Stimulated activated naive CD8-positive, alpha-beta T cell treated with anti-CD3 and anti-CD28 coated beads, Interleukin-15, amount 100 ng/mL, for 72 hours (primary cell): Measurements from ENCODE around the gene SPATA6.
"Not testable (repeated sequence)": the region's sequence is repeated elsewhere in the genome, so short reads cannot be mapped to it uniquely, and the experiment has no call there.

ENCODE experiments used
- ATAC-seq: fragments of 150-1000 bp; cut with Tn5 transposase; 2 replicates; pipeline ENCODE4 v1.10.0; 2021; ENCODE audit warnings: mild to moderate bottlenecking, moderate library complexity
- DNase-seq, 2 donors: peaks; one replicate each; pipeline ENCODE4 v3.0.0; 2021 to 2022
- H3K27ac Mint-ChIP-seq, 2 donors: one replicate each; pipeline ENCODE4 v1.8.0; 2022; ENCODE audit warnings: mild to moderate bottlenecking in 2 of 2, mixed read lengths in 2 of 2, moderate library complexity in 2 of 2
- H3K27me3 Mint-ChIP-seq: one replicate; pipeline ENCODE4 v1.8.0; 2022; ENCODE audit warnings: mixed read lengths
- H3K4me1 Mint-ChIP-seq: one replicate; pipeline ENCODE4 v1.8.0; 2022; ENCODE audit warnings: mild to moderate bottlenecking, mixed read lengths
- H3K4me3 Mint-ChIP-seq, 2 donors: one replicate each; pipeline ENCODE4 v1.8.0; 2022; ENCODE audit warnings: mild to moderate bottlenecking in 2 of 2, mixed read lengths in 2 of 2, moderate library complexity in 1 of 2
- H3K9me3 Mint-ChIP-seq, 2 donors: one replicate each; pipeline ENCODE4 v1.8.0; 2022; ENCODE audit warnings: mixed read lengths in 2 of 2

Gene SPATA6

DNA sequence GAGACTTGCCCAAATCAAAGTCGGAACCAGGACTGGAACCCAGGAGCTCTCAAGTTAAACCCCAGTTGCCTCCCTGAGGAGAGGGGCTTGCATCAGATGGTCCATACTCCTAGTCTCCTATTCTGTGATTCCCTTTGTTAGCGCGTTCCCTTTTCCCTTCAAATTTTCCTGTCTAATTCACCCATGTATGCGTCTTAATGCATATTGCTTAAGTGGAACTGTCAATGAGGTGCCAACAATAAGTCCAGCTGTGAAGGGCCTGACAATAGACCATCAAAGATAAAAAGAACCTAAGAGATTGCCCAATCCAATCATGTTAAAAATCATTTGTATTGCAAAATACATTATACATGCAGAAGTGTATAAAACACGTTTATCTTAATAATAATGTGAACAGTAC is 634 bp upstream of the SPATA6 start:
- DNase-seq (no peak), ATAC-seq (no peak)
- peak overlapping the region; percentile 71 to 75 for H3K27ac Mint-ChIP-seq
- H3K4me1 Mint-ChIP-seq, result peaks cover 28% of the 10 kb centered on the region
- peak overlapping the region; percentile 92 to 98 for H3K4me3 Mint-ChIP-seq
- H3K27me3 Mint-ChIP-seq, result no peaks in the 10 kb centered on the region
- H3K9me3 Mint-ChIP-seq, result no peaks in the 10 kb centered on the region

DNA sequence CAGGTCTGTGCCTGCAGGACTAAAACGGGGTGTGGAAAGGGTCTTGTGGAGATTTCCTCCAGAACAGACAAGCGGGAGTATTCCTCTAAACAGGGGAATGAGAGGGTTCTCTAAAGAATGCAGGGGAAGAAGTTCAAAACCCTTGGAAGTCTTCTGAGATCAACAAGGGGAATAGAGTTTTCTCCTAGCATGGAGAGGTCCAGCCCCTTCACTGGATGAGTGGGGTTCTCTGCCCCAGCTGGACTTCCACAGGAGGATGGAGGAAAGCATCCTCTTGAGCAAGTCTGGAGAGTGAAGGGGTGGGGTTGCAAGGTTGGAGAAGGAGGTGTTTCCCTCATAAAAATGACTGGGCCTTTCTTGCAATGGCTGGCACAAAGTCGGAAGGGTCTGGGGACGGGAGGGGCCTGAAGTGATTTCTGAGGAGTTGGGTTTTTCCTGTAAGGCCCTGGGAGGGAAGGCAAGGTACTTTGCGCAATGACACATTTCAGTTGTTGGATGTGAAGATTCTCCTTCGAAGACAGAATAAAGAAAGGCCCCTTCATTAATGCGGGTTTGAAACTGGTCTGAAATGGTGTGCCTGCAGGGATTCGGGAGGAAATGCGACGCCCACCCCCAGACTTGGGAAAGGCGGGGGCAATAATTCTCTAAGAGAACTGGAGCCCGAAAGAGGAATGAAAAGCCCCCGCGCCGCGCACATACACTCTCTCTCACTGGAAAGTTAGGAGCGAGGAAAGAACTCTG is 884 bp downstream of the SPATA6 start:
- H3K4me3 Mint-ChIP-seq, result peak overlapping the region; percentile 92 to 98

DNA sequence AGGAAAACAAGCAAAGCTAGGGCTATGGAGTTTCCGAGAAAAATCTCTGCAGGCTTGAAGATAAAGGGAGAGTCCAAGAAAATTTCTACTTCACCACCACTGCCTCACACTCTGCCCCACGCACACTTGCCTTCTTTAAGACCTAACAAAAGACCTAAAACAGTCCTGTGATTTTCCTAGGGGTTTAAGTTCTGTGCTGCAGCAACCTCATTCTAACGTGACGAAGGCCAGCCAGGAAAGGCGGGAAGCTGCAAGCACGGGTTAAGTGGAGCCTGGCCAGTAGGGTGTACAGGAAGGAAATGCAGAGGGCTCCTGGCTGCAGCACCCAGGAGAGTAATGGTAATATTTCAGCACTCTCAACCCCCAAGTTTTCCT is 1.5 kb downstream of the SPATA6 start:
- peak overlapping the region; percentile 92 to 98 for H3K4me3 Mint-ChIP-seq
- no peak overlapping the region for H3K27ac Mint-ChIP-seq
- no peak for DNase-seq
- H3K9me3 Mint-ChIP-seq, result no peaks in the 10 kb centered on the region
- H3K27me3 Mint-ChIP-seq, result no peaks in the 10 kb centered on the region
- H3K4me1 Mint-ChIP-seq, result peaks cover 28% of the 10 kb centered on the region
- no peak for ATAC-seq

More for the DNA sequence above, 884 bp downstream of the SPATA6 start:
- peaks cover 28% of the 10 kb centered on the region for H3K4me1 Mint-ChIP-seq
- peak overlapping the region; percentile 84 to 96 for H3K27ac Mint-ChIP-seq
- ATAC-seq (no peak), DNase-seq (no peak)
- H3K27me3 Mint-ChIP-seq, result no peaks in the 10 kb centered on the region
- no peaks in the 10 kb centered on the region for H3K9me3 Mint-ChIP-seq

DNA sequence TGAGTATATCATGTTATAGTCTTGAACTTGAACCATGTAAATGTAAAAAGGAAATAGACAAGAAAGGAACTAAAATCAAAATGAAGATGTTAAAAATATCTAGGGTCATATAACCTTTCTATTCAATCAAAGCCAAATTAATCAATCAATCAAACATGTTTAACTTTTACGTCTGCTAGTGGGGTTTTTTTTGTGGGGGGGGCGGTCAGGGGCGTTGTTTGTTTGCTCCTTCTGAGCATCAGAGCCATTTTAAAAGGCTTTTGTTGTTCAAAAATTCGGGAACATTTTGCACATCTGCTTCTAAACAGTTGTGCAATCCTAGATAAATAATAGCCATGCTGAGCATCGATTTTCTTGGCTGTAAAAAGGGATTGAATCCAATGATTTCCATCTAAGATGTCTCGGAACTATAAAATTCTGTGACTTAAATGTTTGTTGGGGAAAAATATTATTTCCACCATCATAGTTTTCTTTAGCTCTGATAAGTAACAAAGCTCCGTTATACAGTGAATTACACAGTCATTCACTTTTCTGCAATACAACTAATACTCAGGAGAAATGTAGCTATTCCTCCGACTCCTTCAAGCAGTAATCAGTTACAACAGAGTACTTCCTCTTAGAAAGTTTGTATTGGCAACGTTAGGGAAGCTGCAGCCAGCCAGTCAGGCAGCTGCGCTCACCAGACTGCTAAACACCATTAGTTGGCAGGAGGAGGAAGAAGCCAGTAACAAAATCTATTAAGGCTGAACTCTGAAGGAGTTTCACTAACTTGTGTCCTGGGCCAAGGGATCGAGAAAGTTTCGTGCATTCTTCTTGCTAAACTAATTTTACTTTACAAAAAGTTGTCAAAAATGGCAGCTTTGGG is 2.2 kb downstream of the SPATA6 start:
- peaks cover 28% of the 10 kb centered on the region for H3K4me1 Mint-ChIP-seq
- ATAC-seq, result no peak
- H3K27me3 Mint-ChIP-seq, result no peaks in the 10 kb centered on the region
- peak overlapping the region in 1 of 2 donors; percentile 92 for H3K4me3 Mint-ChIP-seq
- no peak for DNase-seq
- H3K9me3 Mint-ChIP-seq, result no peaks in the 10 kb centered on the region
- no peak overlapping the region for H3K27ac Mint-ChIP-seq

DNA sequence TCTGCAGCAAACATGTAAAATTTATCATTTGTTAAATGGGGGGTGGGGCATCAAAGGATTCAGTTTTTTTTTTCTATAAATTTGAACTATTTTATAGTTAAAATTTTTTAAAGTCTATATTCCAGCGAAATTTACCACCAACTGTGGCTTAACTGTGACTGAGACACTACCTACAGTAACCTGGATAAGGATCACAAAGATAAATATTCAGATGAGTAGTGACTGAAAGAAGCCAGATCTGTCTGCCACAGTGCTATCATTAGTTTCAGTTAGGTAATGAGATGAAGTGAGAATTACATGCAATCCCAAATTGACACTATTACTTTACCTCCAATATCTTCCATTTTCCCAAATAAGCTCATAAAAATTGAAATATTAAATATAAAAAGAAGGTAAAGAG is 5.4 kb downstream of the SPATA6 start:
- no peaks in the 10 kb centered on the region for H3K9me3 Mint-ChIP-seq
- H3K4me1 Mint-ChIP-seq, result peaks cover 17% of the 10 kb centered on the region
- ATAC-seq (no peak), DNase-seq (no peak)
- H3K4me3 Mint-ChIP-seq, result no peak overlapping the region
- no peak overlapping the region for H3K27ac Mint-ChIP-seq
- no peaks in the 10 kb centered on the region for H3K27me3 Mint-ChIP-seq

DNA sequence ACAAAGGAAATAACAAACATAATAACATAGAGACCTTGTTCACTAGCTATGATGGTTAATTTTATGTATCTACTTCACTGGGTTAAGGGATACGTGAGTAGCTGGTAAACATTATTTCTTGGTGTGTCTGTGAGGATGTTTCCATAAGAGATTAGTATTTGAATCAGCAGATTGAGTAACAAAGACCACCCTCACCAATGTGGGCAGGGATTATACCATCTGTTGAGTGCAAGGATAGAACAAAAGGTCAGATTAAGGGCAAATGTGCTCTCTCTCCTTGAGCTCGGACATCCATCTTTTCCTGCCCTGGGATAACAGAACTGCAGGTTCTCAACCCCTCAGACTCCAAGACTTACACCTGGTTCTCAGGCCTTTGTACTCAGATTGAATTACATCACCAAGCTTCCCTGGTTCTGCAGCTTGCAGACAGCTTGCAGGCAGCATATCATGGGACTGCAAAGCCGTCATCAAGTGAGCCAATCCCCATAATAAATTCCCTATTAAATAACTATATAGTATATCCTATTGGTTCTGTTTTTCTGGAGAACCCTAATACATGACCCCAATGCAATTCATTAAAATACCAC is 9.2 kb downstream of the SPATA6 start:
- no peaks in the 10 kb centered on the region for H3K9me3 Mint-ChIP-seq
- DNase-seq (no peak), ATAC-seq (no peak)
- H3K4me1 Mint-ChIP-seq, result no peaks in the 10 kb centered on the region
- no peaks in the 10 kb centered on the region for H3K27me3 Mint-ChIP-seq
- H3K4me3 Mint-ChIP-seq, result no peak overlapping the region
- no peak overlapping the region for H3K27ac Mint-ChIP-seq

DNA sequence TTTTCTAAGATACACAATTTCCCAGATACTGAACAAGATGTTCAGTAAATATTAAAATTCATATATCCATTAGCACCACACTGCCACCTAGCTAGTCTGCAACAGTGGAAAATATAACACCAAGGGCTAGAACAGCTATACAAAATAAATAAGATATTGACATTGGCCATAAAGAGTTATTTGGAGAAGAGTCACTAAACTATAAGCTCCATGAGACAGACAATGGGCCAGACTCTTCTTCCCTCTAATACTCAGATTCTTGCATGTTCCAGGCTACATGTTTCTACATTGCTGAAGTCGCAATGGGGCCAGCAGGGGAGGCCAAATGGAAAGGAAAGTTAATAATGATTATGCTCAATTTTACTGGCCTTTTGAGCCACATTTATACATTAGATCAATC is 21.5 kb downstream of the SPATA6 start:
- Mint-ChIP-seq H3K4me3 (no peak overlapping the region), H3K4me1 (no peaks in the 10 kb centered on the region), H3K9me3 (no peaks in the 10 kb centered on the region), H3K27me3 (no peaks in the 10 kb centered on the region), H3K27ac (no peak overlapping the region)
- no peak for DNase-seq
- no peak for ATAC-seq

DNA sequence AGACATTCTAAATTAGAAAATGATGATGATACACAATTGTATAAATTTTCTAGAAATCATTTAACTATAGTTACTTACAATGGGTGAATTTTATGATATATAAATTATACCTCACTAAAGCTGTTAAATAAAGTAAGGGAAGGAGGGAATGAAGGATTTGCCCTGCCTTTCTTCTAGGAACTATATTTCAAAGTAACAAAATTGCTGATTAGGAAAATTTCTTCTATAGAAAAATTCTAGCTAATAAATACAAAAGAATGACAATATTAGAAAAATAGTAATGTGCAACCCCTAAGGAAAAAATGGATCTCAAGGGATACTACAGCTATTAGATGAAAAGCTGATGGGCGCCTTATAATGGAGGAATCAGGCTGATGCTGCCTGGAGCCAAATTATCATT is 23.1 kb downstream of the SPATA6 start:
- Mint-ChIP-seq H3K4me1 (no peaks in the 10 kb centered on the region), H3K27me3 (no peaks in the 10 kb centered on the region), H3K9me3 (peaks cover 0 to 8% of the 10 kb centered on the region in 2 donors), H3K4me3 (no peak overlapping the region), H3K27ac (no peak overlapping the region)
- ATAC-seq (no peak), DNase-seq (no peak)

DNA sequence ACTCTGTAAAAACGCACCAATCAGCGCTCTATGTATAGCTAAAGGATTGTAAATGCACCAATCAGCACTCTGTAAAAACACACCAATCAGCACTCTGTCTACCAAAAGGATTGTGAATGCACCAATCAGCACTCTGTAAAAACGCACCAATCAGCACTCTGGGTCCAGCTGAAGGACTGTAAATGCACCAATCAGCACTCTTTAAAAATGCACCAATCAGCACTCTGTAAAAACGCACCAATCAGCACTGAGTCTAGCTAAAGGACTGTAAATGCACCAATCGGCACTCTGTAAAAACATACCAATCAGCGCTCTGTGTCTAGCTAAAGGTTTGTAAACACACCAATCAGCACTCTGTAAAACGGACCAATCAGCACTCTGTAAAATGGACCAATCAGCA is 27.8 kb downstream of the SPATA6 start:
- not testable (repeated sequence) for H3K27ac Mint-ChIP-seq, H3K27me3 Mint-ChIP-seq, DNase-seq, H3K4me3 Mint-ChIP-seq, H3K4me1 Mint-ChIP-seq, ATAC-seq
- peaks cover 0 to 19% of the 10 kb centered on the region in 2 donors for H3K9me3 Mint-ChIP-seq

DNA sequence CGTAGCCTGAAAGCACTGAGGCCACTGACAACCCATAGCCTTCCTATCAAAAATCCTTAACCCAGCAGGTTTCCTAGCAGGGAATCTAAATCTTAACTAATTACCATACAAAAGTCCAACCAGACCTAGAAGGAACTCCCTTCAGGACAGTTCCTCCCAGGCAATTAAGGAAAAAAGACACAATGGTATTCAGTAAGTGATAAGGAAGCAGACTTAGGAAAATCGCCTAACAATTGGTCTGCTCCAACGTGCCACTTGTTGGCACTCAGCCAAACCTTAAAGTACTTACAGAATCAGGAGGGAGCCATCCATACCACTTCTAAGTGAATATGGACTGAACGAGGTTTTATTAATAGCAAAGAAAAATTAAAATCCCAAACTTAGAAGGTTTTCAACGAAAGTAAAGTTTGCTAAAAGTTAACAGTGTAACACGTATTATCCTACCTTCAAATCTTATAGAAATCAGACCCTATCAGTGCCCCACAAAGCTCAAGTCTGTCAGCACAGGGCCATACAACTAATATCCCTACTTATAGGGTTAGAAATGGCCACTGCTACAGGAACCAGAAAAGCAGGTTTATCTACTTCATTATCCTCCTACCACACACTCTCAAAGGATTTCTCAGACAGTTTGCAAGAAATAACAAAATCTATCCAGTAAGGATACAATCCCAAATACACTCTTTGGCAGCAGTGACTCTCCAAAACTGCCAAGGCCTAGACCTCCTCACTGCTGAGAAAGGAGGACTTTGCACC is 29.0 kb downstream of the SPATA6 start:
- H3K27ac Mint-ChIP-seq, result no peak overlapping the region
- ATAC-seq (no peak), DNase-seq (no peak)
- no peak overlapping the region for H3K4me3 Mint-ChIP-seq
- H3K27me3 Mint-ChIP-seq, result no peaks in the 10 kb centered on the region
- no peaks in the 10 kb centered on the region for H3K4me1 Mint-ChIP-seq
- H3K9me3 Mint-ChIP-seq, result peaks cover 4 to 19% of the 10 kb centered on the region in 2 donors

DNA sequence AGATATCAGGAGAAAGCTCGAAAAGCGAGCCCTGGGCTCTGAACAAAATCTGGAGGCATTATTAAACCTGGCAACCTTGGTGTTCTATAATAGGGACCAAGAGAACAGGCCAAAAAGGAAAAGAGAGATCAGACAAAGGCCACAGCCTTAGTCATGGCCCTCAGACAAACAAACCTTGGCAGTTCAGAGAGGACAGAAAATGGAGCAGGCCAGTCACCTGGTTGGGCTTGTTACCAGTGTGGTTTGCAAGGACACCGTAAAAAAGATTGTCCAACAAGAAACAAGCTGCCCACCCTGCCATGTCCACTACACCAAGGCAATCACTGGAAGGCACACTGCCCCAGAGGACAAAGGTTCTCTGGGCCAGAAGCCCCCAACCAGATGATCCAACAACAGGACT is 31.2 kb downstream of the SPATA6 start:
- ATAC-seq, H3K27me3 Mint-ChIP-seq: not testable (repeated sequence)
- H3K9me3 Mint-ChIP-seq, result peaks cover 4 to 19% of the 10 kb centered on the region in 2 donors

DNA sequence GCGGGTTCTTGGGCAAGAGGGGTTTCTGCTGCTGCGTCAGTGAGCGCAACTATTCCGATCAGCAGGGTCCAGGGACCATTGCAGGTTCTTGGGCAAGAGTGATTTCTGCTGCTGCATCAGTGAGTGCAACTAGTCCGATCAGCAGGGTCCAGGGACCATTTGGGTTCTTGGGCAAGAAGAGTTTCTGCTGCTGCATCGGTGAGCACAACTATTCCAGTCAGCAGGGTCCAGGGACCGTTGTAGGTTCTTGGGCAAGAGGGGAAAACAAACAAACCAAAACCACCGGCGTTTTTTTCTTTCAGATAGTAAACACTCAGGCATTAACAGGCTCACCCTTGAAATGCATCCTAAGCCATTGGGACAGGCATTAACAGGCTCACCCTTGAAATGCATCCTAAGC is 32.6 kb downstream of the SPATA6 start:
- H3K27me3 Mint-ChIP-seq, result no peaks in the 10 kb centered on the region
- no peaks in the 10 kb centered on the region for H3K4me1 Mint-ChIP-seq
- H3K9me3 Mint-ChIP-seq, result peaks cover 4 to 15% of the 10 kb centered on the region in 2 donors
- DNase-seq, result no peak
- no peak overlapping the region for H3K27ac Mint-ChIP-seq
- H3K4me3 Mint-ChIP-seq, result no peak overlapping the region
- ATAC-seq, result no peak

More for the DNA sequence above, 31.2 kb downstream of the SPATA6 start:
- not testable (repeated sequence) for DNase-seq, H3K4me3 Mint-ChIP-seq, H3K27ac Mint-ChIP-seq, H3K4me1 Mint-ChIP-seq

DNA sequence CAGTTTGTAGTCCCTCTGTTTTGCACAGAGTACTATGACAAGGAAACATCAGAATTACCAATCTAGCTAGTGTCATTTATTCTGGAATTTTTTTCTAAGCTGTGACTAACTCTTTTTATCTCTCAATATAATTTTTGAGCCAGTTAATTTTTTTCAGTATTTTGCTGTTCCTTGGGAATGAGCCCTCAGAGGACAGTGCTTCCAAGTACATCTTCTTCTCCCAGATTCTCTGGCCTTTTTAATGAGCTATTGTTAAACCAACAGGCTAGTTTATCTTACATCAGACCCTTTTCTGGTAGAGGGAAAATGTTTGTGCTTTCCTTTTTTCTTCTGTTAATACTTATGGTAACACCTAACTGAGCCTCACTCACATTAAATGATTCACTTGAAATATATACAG is 34.6 kb downstream of the SPATA6 start:
- H3K9me3 Mint-ChIP-seq, H3K4me3 Mint-ChIP-seq, H3K27me3 Mint-ChIP-seq, H3K4me1 Mint-ChIP-seq, ATAC-seq, DNase-seq, H3K27ac Mint-ChIP-seq: not testable (repeated sequence)

DNA sequence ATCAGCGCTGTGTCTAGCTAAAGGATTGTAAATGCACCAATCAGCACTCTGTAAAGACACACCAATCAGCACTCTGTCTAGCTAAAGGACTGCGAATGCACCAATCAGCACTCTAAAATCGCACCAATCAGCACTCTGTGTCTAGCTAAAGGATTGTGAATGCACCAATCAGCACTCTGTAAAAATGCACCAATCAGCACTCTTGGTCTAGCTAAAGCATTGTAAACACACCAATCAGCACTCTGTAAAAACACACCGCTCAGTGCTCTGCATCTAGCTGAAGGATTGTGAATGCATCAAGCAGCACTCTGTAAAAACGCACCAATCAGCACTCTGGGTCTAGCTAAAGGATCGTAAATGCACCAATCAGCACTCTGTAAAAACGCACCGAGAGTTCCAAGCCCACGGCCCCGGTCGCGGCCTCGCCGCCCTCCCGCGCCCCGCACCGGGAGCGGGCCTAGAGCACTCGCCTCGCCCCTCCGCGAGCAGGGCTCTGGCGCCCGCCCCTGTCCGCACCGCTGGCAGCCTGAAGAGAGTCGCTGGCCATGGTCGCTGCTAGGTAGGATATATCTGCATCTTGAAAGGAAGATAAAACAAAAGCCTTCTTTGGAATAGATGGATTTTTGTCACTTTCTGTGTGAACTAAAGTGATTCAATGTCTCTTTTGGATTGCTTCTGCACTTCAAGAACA is 36.5 kb downstream of the SPATA6 start:
- H3K27ac Mint-ChIP-seq, DNase-seq, H3K4me3 Mint-ChIP-seq, H3K27me3 Mint-ChIP-seq, H3K9me3 Mint-ChIP-seq, H3K4me1 Mint-ChIP-seq: not testable (repeated sequence)
- ATAC-seq, result peak; percentile 42

DNA sequence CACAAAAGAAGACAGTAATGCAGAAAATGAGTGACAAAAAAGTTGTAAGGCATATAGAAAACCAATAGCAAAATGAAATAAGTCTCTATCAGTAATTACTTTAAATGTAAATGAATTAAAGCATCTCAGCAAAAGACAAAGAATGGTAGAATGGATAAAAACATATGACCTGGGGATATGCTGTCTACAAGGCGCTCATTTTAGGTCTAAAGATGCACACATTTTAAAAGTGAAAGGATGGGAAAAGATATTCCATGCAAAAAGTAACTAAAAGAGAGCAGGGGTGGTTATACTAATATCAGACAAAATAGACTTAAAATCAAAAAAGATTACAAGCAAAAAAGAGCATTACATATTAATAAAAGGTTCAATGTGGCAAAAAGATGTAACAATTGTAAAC is 41.2 kb downstream of the SPATA6 start:
- no peak for DNase-seq
- Mint-ChIP-seq H3K27me3 (peaks cover 5% of the 10 kb centered on the region), H3K9me3 (no peaks in the 10 kb centered on the region)

More for the DNA sequence above, 41.2 kb downstream of the SPATA6 start:
- no peak for ATAC-seq
- Mint-ChIP-seq H3K4me1 (no peaks in the 10 kb centered on the region), H3K4me3 (no peak overlapping the region), H3K27ac (no peak overlapping the region)
